ENCODE measurements around the gene C7orf57.

The C7orf57 gene

GRCh38 chr7:48053736-48054135 lies 18.4 kb downstream of the C7orf57 start:
- TF ChIP-seq CTCF (conservative IDR thresholded peaks at IDR 0.05; ENCODE audit: low read depth, low read length) = no peak
- Histone ChIP-seq H2AFZ (ENCODE audit: low read depth) (no peak overlapping the region), H3K4me1 (ENCODE audit: low read depth, poor library complexity, severe bottlenecking) (no peaks in the 10 kb centered on the region), H3K27me3 (ENCODE audit: insufficient read depth, low read depth) (no peaks in the 10 kb centered on the region), H3K4me3 (IDR thresholded peaks at IDR 0.05; ENCODE audit: insufficient read depth, low read depth, low read length) (no peak overlapping the region), H3K9ac (no peak overlapping the region), H3K4me2 (no peak overlapping the region), H3K36me3 (ENCODE audit: insufficient read depth) (no peaks in the 10 kb centered on the region), H3K79me2 (ENCODE audit: insufficient read depth, low read depth) (no peaks in the 10 kb centered on the region), H4K20me1 (ENCODE audit: insufficient read depth) (no peaks in the 10 kb centered on the region), H3K27ac (no peak overlapping the region)

GRCh38 chr7:48058990-48059389 lies 23.6 kb downstream of the C7orf57 start:
- H2AFZ ChIP-seq (ENCODE audit: low read depth) = no peak overlapping the region
- H3K27ac ChIP-seq = no peak overlapping the region
- no peak overlapping the region for H3K4me3 ChIP-seq (IDR thresholded peaks at IDR 0.05; ENCODE audit: insufficient read depth, low read depth, low read length)
- no peaks in the 10 kb centered on the region for H3K27me3 ChIP-seq (ENCODE audit: insufficient read depth, low read depth)
- no peaks in the 10 kb centered on the region for H3K79me2 ChIP-seq (ENCODE audit: insufficient read depth, low read depth)
- no peaks in the 10 kb centered on the region for H3K36me3 ChIP-seq (ENCODE audit: insufficient read depth)
- TF ChIP-seq CTCF (conservative IDR thresholded peaks at IDR 0.05; ENCODE audit: low read depth, low read length) = no peak
- H3K9ac ChIP-seq = no peak overlapping the region
- no peak overlapping the region for H3K4me2 ChIP-seq
- no peaks in the 10 kb centered on the region for H4K20me1 ChIP-seq (ENCODE audit: insufficient read depth)
- H3K4me1 ChIP-seq (ENCODE audit: low read depth, poor library complexity, severe bottlenecking) = no peaks in the 10 kb centered on the region

GRCh38 chr7:48059706-48060105 lies 24.4 kb downstream of the C7orf57 start:
- Histone ChIP-seq H3K4me3 (IDR thresholded peaks at IDR 0.05; ENCODE audit: insufficient read depth, low read depth, low read length) (no peak overlapping the region), H3K79me2 (ENCODE audit: insufficient read depth, low read depth) (no peaks in the 10 kb centered on the region), H3K4me2 (no peak overlapping the region), H3K36me3 (ENCODE audit: insufficient read depth) (no peaks in the 10 kb centered on the region), H3K27ac (no peak overlapping the region), H3K9ac (no peak overlapping the region), H2AFZ (ENCODE audit: low read depth) (no peak overlapping the region), H4K20me1 (ENCODE audit: insufficient read depth) (no peaks in the 10 kb centered on the region), H3K27me3 (ENCODE audit: insufficient read depth, low read depth) (no peaks in the 10 kb centered on the region), H3K4me1 (ENCODE audit: low read depth, poor library complexity, severe bottlenecking) (no peaks in the 10 kb centered on the region)
- no peak for TF ChIP-seq CTCF (conservative IDR thresholded peaks at IDR 0.05; ENCODE audit: low read depth, low read length)

- H2AFZ ChIP-seq (ENCODE audit: low read depth) = no peak overlapping the region
- no peak overlapping the region for H3K9ac ChIP-seq
- no peaks in the 10 kb centered on the region for H3K36me3 ChIP-seq (ENCODE audit: insufficient read depth)
- no peaks in the 10 kb centered on the region for H3K79me2 ChIP-seq (ENCODE audit: insufficient read depth, low read depth)
- H3K4me2 ChIP-seq = no peak overlapping the region
- H3K27me3 ChIP-seq (ENCODE audit: insufficient read depth, low read depth) = no peaks in the 10 kb centered on the region
- no peaks in the 10 kb centered on the region for H3K4me1 ChIP-seq (ENCODE audit: low read depth, poor library complexity, severe bottlenecking)
- H3K27ac ChIP-seq = no peak overlapping the region
- no peaks in the 10 kb centered on the region for H4K20me1 ChIP-seq (ENCODE audit: insufficient read depth)
- H3K4me3 ChIP-seq (IDR thresholded peaks at IDR 0.05; ENCODE audit: insufficient read depth, low read depth, low read length) = no peak overlapping the region
- no peak for TF ChIP-seq CTCF (conservative IDR thresholded peaks at IDR 0.05; ENCODE audit: low read depth, low read length)
Observed at GRCh38 chr7:48063985-48064384, 28.6 kb downstream of the C7orf57 start.

- H3K4me2 ChIP-seq = no peak overlapping the region
- no peak overlapping the region for H3K27ac ChIP-seq
- no peaks in the 10 kb centered on the region for H4K20me1 ChIP-seq (ENCODE audit: insufficient read depth)
- no peaks in the 10 kb centered on the region for H3K27me3 ChIP-seq (ENCODE audit: insufficient read depth, low read depth)
- TF ChIP-seq CTCF (conservative IDR thresholded peaks at IDR 0.05; ENCODE audit: low read depth, low read length) = no peak
- H3K9ac ChIP-seq = no peak overlapping the region
- H2AFZ ChIP-seq (ENCODE audit: low read depth) = no peak overlapping the region
- no peaks in the 10 kb centered on the region for H3K36me3 ChIP-seq (ENCODE audit: insufficient read depth)
- H3K79me2 ChIP-seq (ENCODE audit: insufficient read depth, low read depth) = no peaks in the 10 kb centered on the region
- H3K4me3 ChIP-seq (IDR thresholded peaks at IDR 0.05; ENCODE audit: insufficient read depth, low read depth, low read length) = no peak overlapping the region
- no peaks in the 10 kb centered on the region for H3K4me1 ChIP-seq (ENCODE audit: low read depth, poor library complexity, severe bottlenecking)
Observed at GRCh38 chr7:48067475-48067874, 32.1 kb downstream of the C7orf57 start.
